Gastrocnemius medialis (tissue), 4 donors: ENCODE results near the gene INS. TPM values are rescaled to one million over a fixed set of nuclear protein-coding genes. Genes with fewer than 3 reads are reported as not detected.
A peak's percentile ranks its signal among the peaks of the same experiment; 100 is the strongest.

Experiments used
- ATAC-seq, 2 donors: fragments of 150-250 bp; one replicate each; pipeline ENCODE4 v1.9.1; 2016
- DNase-seq, 2 donors: peaks; one replicate each; pipeline ENCODE4 v3.0.0-alpha.2; 2019
- H3K27ac ChIP-seq, 4 donors: fragments of 200-600 bp; sonication (generic); 1 replicate in 1 of 4; 2 replicates in 3 of 4; pipeline ENCODE4 v1.5.1; 2016 to 2018; ENCODE audit warnings: mild to moderate bottlenecking in 2 of 4, moderate library complexity in 1 of 4
- H3K27me3 ChIP-seq, 3 donors: fragments of 200-600 bp; sonication (generic) in 2 of 3; 1 replicate in 1 of 3; 2 replicates in 2 of 3; pipeline versions ENCODE4 v1.5.1 to v1.6.0; 2016 to 2019; ENCODE audit warnings: mild to moderate bottlenecking in 1 of 3, moderate library complexity in 1 of 3
- H3K36me3 ChIP-seq, 2 donors: fragments of 200-600 bp; sonication (generic) in 1 of 2; one replicate each; pipeline ENCODE4 v1.5.1; 2017 to 2018
- H3K4me1 ChIP-seq, 2 donors: fragments of 200-600 bp; sonication (generic) in 1 of 2; one replicate each; pipeline ENCODE4 v1.5.1; 2016 to 2017; ENCODE audit warnings: mild to moderate bottlenecking in 2 of 2
- H3K4me3 ChIP-seq, 4 donors: fragments of 200-600 bp; sonication (generic) in 3 of 4; 1 replicate in 1 of 4; 2 replicates in 3 of 4; pipeline ENCODE4 v1.5.1; 2016 to 2019; ENCODE audit warnings: mild to moderate bottlenecking in 2 of 4
- H3K9me3 ChIP-seq, 3 donors: fragments of 200-600 bp; sonication (generic) in 2 of 3; 1 replicate in 1 of 3; 2 replicates in 2 of 3; pipeline ENCODE4 v1.5.1; 2016 to 2019
- CTCF ChIP-seq, 5 experiments: fragments of 450-650 bp in 3 of 5; fragments of 200-600 bp in 2 of 5; sonication (generic) in 2 of 5; IDR thresholded peaks in 4 of 5; conservative IDR thresholded peaks in 1 of 5; 1 replicate in 4 of 5; 2 replicates in 1 of 5; pipeline ENCODE4 v1.5.1; 2016 to 2019; ENCODE audit warnings: antibody characterized with exemption in 5 of 5, mild to moderate bottlenecking in 3 of 5, moderate library complexity in 3 of 5
- POLR2A ChIP-seq, 2 donors: fragments of 450-650 bp; IDR thresholded peaks; one replicate each; pipeline ENCODE4 v1.6.1; 2017; ENCODE audit warnings: antibody characterized with exemption in 2 of 2, mild to moderate bottlenecking in 2 of 2, moderate library complexity in 2 of 2
- in situ Hi-C, 4 donors: fragments of 200-750 bp; cut with MboI; loops; one replicate each; pipeline versions ENCODE4 v1.15.0 to v1.8.0; 2017; ENCODE audit warnings: low sequenced_read_pairs in 4 of 4
- intact Hi-C: fragments of 100-400 bp; cut with DNase I; formaldehyde crosslinking; loops from one replicate; pipeline ENCODE4 v1.15.1; 2023; ENCODE audit warnings: low total_unique reads
- total RNA-seq, 4 donors: library from RNA; depleted of rRNA; stranded (reverse); fragments of >200 nt; gene quantifications; one replicate each; pipeline versions ENCODE4 v1.1.0 to v1.2.3, GENCODE V29; 2016

INS gene
- total RNA-seq, 4 donors from 2014 or later: not detected

- TF ChIP-seq POLR2A (IDR thresholded peaks at IDR 0.05) (no peak), CTCF (IDR thresholded peaks at IDR 0.05 in 4 of 5, conservative IDR thresholded peaks at IDR 0.05 in 1 of 5) (no peak)
- intact Hi-C loops (no loop called here), in situ Hi-C loops (loop anchor here in 2 of 4 donors (25.0 kb wide), 3 partner anchors 282 to 507 kb away; partner anchors contain the start of genes KRTAP5-6 (in 1 of the 2) and PRR33 (in 1 of the 2))
- ATAC-seq: no peak
- no peaks in the 10 kb centered on the region for H3K36me3 ChIP-seq
- no peak overlapping the region for H3K4me3 ChIP-seq
- no peak overlapping the region for H3K27ac ChIP-seq
- H3K4me1 ChIP-seq: no peaks in the 10 kb centered on the region
- H3K27me3 ChIP-seq: peaks cover 9 to 42% (median 35%) of the 10 kb centered on the region in 3 donors
- H3K9me3 ChIP-seq: no peaks in the 10 kb centered on the region
- no peak for DNase-seq
Observed at GRCh38 chr11:2169005-2169378, 8.0 kb upstream of the INS start.

- no peak for TF ChIP-seq CTCF (IDR thresholded peaks at IDR 0.05 in 4 of 5, conservative IDR thresholded peaks at IDR 0.05 in 1 of 5)
- Histone ChIP-seq H3K4me3 (no peak overlapping the region), H3K4me1 (no peaks in the 10 kb centered on the region), H3K9me3 (no peaks in the 10 kb centered on the region), H3K27ac (no peak overlapping the region), H3K27me3 (peaks cover 9 to 42% (median 35%) of the 10 kb centered on the region in 3 donors), H3K36me3 (no peaks in the 10 kb centered on the region)
- DNase-seq (no peak), ATAC-seq (no peak)
- in situ Hi-C loops: loop anchor here in 2 of 4 donors (25.0 kb wide), 3 partner anchors 281 to 506 kb away; partner anchors contain the start of genes KRTAP5-6 (in 1 of the 2) and PRR33 (in 1 of the 2)
- intact Hi-C loops: no loop called here
Observed at GRCh38 chr11:2168286-2169004, 7.4 kb upstream of the INS start.

- in situ Hi-C loops (loop anchor here in 2 of 4 donors (25.0 kb wide), 3 partner anchors 280 to 505 kb away; partner anchors contain the start of genes KRTAP5-6 (in 1 of the 2) and PRR33 (in 1 of the 2)), intact Hi-C loops (no loop called here)
- Histone ChIP-seq H3K9me3 (no peaks in the 10 kb centered on the region), H3K27ac (no peak overlapping the region), H3K4me3 (no peak overlapping the region), H3K27me3 (peaks cover 9 to 42% (median 32%) of the 10 kb centered on the region in 3 donors), H3K4me1 (no peaks in the 10 kb centered on the region), H3K36me3 (no peaks in the 10 kb centered on the region)
- DNase-seq (no peak), ATAC-seq (no peak)
- TF ChIP-seq POLR2A (IDR thresholded peaks at IDR 0.05): no peak
- TF ChIP-seq CTCF (IDR thresholded peaks at IDR 0.05 in 4 of 5, conservative IDR thresholded peaks at IDR 0.05 in 1 of 5): no peak
Observed at GRCh38 chr11:2167141-2168045, 6.4 kb upstream of the INS start.

GRCh38 chr11:2166091-2166851, 5.3 kb upstream of the INS start:
- Histone ChIP-seq H3K36me3 (no peaks in the 10 kb centered on the region), H3K27ac (no peak overlapping the region), H3K9me3 (no peaks in the 10 kb centered on the region), H3K4me3 (no peak overlapping the region), H3K4me1 (no peaks in the 10 kb centered on the region), H3K27me3 (peaks cover 9 to 47% (median 32%) of the 10 kb centered on the region in 3 donors)
- ATAC-seq (peak in 1 of 2 donors; percentile 33), DNase-seq (no peak)
- intact Hi-C loops (no loop called here), in situ Hi-C loops (loop anchor here in 2 of 4 donors (25.0 kb wide), 3 partner anchors 279 to 504 kb away; partner anchors contain the start of genes KRTAP5-6 (in 1 of the 2) and PRR33 (in 1 of the 2))
- peak; percentile 10 to 58 (median 44) for TF ChIP-seq CTCF (IDR thresholded peaks at IDR 0.05 in 4 of 5, conservative IDR thresholded peaks at IDR 0.05 in 1 of 5)
- TF ChIP-seq POLR2A (IDR thresholded peaks at IDR 0.05): no peak
